H9 (cell line): ENCODE measurements around the gene ZFP62. TPM values are rescaled to one million over a fixed set of nuclear protein-coding genes. Genes with fewer than 3 reads are reported as not detected.

Experiments used
- DNase-seq: peaks from one replicate; pipeline ENCODE4 v3.0.0-alpha.2; 2017
- H2AFZ ChIP-seq: one replicate; pipeline ENCODE4 v1.6.1; 2013; ENCODE audit warnings: mild to moderate bottlenecking, low read length, control low read depth, moderate library complexity
- H2AK5ac ChIP-seq: 2 replicates; pipeline ENCODE4 v1.6.1; 2013; ENCODE audit warnings: low read length, control low read depth, mixed read lengths; ENCODE audit not compliant: insufficient read length
- H2BK120ac ChIP-seq: one replicate; pipeline ENCODE4 v1.6.1; 2013; ENCODE audit warnings: low read depth, mild to moderate bottlenecking, low read length, control low read depth, inconsistent platforms; ENCODE audit not compliant: poor library complexity, severe bottlenecking
- H2BK12ac ChIP-seq: 2 replicates; pipeline ENCODE4 v1.6.1; 2013; ENCODE audit warnings: low read length, control low read depth, mixed read lengths, low read depth; ENCODE audit not compliant: insufficient read length
- H2BK15ac ChIP-seq: 2 replicates; pipeline ENCODE4 v1.6.1; 2013; ENCODE audit warnings: low read depth, low read length, control low read depth
- H2BK20ac ChIP-seq: one replicate; pipeline ENCODE4 v1.6.1; 2013; ENCODE audit warnings: low read depth, mild to moderate bottlenecking, low read length, control low read depth, inconsistent platforms; ENCODE audit not compliant: poor library complexity, severe bottlenecking
- H2BK5ac ChIP-seq: 2 replicates; pipeline ENCODE4 v1.6.1; 2013; ENCODE audit warnings: low read length, control low read depth, mixed read lengths; ENCODE audit not compliant: insufficient read length
- H3K14ac ChIP-seq: 2 replicates; pipeline ENCODE4 v1.6.1; 2013; ENCODE audit warnings: low read length, control low read depth; ENCODE audit not compliant: insufficient read depth
- H3K18ac ChIP-seq: 2 replicates; pipeline ENCODE4 v1.6.1; 2013; ENCODE audit warnings: low read depth, mild to moderate bottlenecking, mixed read lengths, low read length, control low read depth; ENCODE audit not compliant: insufficient read length
- H3K23ac ChIP-seq: 2 replicates; pipeline ENCODE4 v1.6.1; 2013; ENCODE audit warnings: low read length, control low read depth, mixed read lengths, low read depth; ENCODE audit not compliant: insufficient read length
- H3K23me2 ChIP-seq: 2 replicates; pipeline ENCODE4 v1.6.1; 2013; ENCODE audit warnings: low read depth, mild to moderate bottlenecking, mixed read lengths, low read length, control low read depth; ENCODE audit not compliant: insufficient read length, poor library complexity, severe bottlenecking
- H3K27ac ChIP-seq: 2 replicates; pipeline ENCODE4 v1.5.1; 2013; ENCODE audit warnings: low read length, control low read depth, mixed read lengths, low read depth; ENCODE audit not compliant: insufficient read length
- H3K27me3 ChIP-seq: 2 replicates; pipeline ENCODE4 v1.6.1; 2013; ENCODE audit warnings: low read length, control low read depth, inconsistent platforms; ENCODE audit not compliant: insufficient read depth
- H3K4ac ChIP-seq: 2 replicates; pipeline ENCODE4 v1.6.1; 2013; ENCODE audit warnings: low read depth, mild to moderate bottlenecking, control low read depth, inconsistent platforms, low read length, moderate library complexity
- H3K4me1 ChIP-seq: 2 replicates; pipeline ENCODE4 v1.6.1; 2013; ENCODE audit warnings: low read length, control low read depth, inconsistent platforms; ENCODE audit not compliant: insufficient read depth
- H3K4me2 ChIP-seq: 2 replicates; pipeline ENCODE4 v1.6.1; 2013; ENCODE audit warnings: low read length, control low read depth, mixed read lengths; ENCODE audit not compliant: insufficient read length, insufficient read depth
- H3K56ac ChIP-seq: 2 replicates; pipeline ENCODE4 v1.6.1; 2013; ENCODE audit warnings: low read depth, mild to moderate bottlenecking, mixed read lengths, low read length, control low read depth; ENCODE audit not compliant: insufficient read length
- H3K79me1 ChIP-seq: 2 replicates; pipeline ENCODE4 v1.6.1; 2013; ENCODE audit warnings: low read depth, mild to moderate bottlenecking, moderate library complexity, low read length, control low read depth, inconsistent platforms; ENCODE audit not compliant: insufficient read depth, poor library complexity, severe bottlenecking
- H3K79me2 ChIP-seq: 2 replicates; pipeline ENCODE4 v1.6.1; 2013; ENCODE audit warnings: low read length, control low read depth, inconsistent platforms; ENCODE audit not compliant: insufficient read depth
- H3K9ac ChIP-seq: 2 replicates; pipeline ENCODE4 v1.6.1; 2013; ENCODE audit warnings: low read length, control low read depth, mixed read lengths; ENCODE audit not compliant: insufficient read length; ENCODE audit errors: extremely low read depth
- H3K9me3 ChIP-seq: one replicate; pipeline ENCODE4 v1.6.1; 2013; ENCODE audit warnings: low read depth, low read length, inconsistent platforms; ENCODE audit not compliant: control insufficient read depth
- H3T11ph ChIP-seq: one replicate; pipeline ENCODE4 v1.6.1; 2013; ENCODE audit warnings: mild to moderate bottlenecking, low read length, control low read depth, inconsistent platforms
- H4K20me1 ChIP-seq: one replicate; pipeline ENCODE4 v1.6.1; 2013; ENCODE audit not compliant: control insufficient read depth, insufficient read length, insufficient read depth
- H4K5ac ChIP-seq: 2 replicates; pipeline ENCODE4 v1.6.1; 2013; ENCODE audit warnings: low read depth, mild to moderate bottlenecking, mixed read lengths, low read length, control low read depth; ENCODE audit not compliant: insufficient read length
- H4K8ac ChIP-seq: replicated peaks from 2 replicates; pipeline ENCODE4 v1.6.1; 2013; ENCODE audit warnings: low read length, control low read depth, mixed read lengths, low read depth; ENCODE audit not compliant: insufficient read length
- H4K91ac ChIP-seq: 2 replicates; pipeline ENCODE4 v1.6.1; 2013; ENCODE audit warnings: low read depth, mild to moderate bottlenecking, moderate library complexity, mixed read lengths, low read length, control low read depth; ENCODE audit not compliant: insufficient read length
- H3K27ac Mint-ChIP-seq, 3 experiments: 2 replicates in 2 of 3; 3 replicates in 1 of 3; pipeline ENCODE4 v1.8.0; 2020 to 2021; ENCODE audit warnings: mixed read lengths in 3 of 3, mild to moderate bottlenecking in 1 of 3, moderate library complexity in 1 of 3
- H3K27me3 Mint-ChIP-seq: 2 replicates; pipeline ENCODE4 v1.8.0; 2021; ENCODE audit warnings: low read depth, mild to moderate bottlenecking, moderate library complexity, mixed read lengths
- H3K36me3 Mint-ChIP-seq, 3 experiments: 2 replicates in 2 of 3; 3 replicates in 1 of 3; pipeline ENCODE4 v1.8.0; 2020 to 2021; ENCODE audit warnings: low read depth in 3 of 3, mixed read lengths in 3 of 3; ENCODE audit not compliant: insufficient read depth in 1 of 3
- H3K4me1 Mint-ChIP-seq, 2 experiments: 2 replicates each; pipeline ENCODE4 v1.8.0; 2020; ENCODE audit warnings: mixed read lengths in 2 of 2
- H3K4me3 Mint-ChIP-seq, 2 experiments: 2 replicates in 1 of 2; 3 replicates in 1 of 2; pipeline ENCODE4 v1.8.0; 2020 to 2021; ENCODE audit warnings: mild to moderate bottlenecking in 2 of 2, mixed read lengths in 2 of 2, moderate library complexity in 1 of 2
- H3K9me3 Mint-ChIP-seq, 2 experiments: 2 replicates in 1 of 2; 3 replicates in 1 of 2; pipeline ENCODE4 v1.8.0; 2020; ENCODE audit warnings: mild to moderate bottlenecking in 2 of 2, mixed read lengths in 2 of 2, moderate library complexity in 1 of 2
- WGBS: extraction: QIAGEN DNeasy Blood & Tissue Kit; methylation state at CpG from one replicate; pipeline ENCODE4 v1.1.7; 2013; ENCODE audit warnings: missing lambda C conversion rate, low lambda C conversion rate, mixed read lengths; ENCODE audit not compliant: insufficient read length; ENCODE audit errors: extremely low coverage; 5-methylcytosine and 5-hydroxymethylcytosine counted together
- total RNA-seq: library from RNA; stranded (reverse); gene quantifications from 2 replicates; pipeline ENCODE4 v1.2.1, GENCODE V29; 2021
- TF ChIP-seq, protein P1 (sequence below): fragments of 200-600 bp; sonication (generic); conservative IDR thresholded peaks from 3 replicates; pipeline ENCODE4 v1.8.0; 2021; ENCODE audit warnings: antibody characterized with exemption, mild to moderate bottlenecking

ZFP62 gene
- total RNA-seq, 1 experiment from 2014 or later, result 16.2 TPM

DNA sequence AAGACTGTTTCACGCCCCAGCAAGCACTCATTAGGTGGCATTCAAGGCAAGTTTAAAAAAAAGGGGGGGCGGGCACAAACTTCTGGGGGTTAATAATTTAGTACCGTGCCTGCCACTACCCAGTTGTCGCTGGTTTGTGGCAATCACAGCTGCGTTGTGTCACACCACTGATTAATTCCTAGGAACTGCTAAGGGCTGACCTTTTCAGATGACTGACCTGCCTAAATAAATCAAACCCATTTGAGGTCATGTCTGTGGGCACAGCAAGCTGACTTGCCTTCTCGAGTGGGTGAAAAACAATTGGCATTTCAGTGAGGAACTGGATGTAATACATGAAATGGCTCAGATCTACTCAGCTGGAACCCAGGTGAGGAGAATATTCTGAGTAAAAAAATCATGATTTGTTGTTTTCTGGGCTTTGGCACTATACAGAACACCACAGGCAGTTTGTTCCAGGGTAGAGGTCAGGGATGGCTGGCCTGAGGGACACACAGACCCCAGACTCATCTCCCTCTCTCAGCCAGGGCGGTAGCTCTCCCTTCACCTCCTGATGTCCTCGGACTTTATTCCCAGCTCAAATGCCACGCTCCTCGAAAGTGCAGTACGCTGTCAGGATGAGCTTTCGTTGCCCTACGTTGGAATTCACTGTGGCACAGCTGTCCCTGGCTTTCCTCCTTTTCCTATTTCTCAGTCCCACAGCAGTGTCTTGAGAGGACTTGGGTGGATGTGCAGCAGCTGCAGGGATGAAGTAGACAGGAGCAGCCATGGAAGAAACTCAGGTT lies 43.0 kb downstream of the ZFP62 start:
- no peak overlapping the region for H2BK20ac ChIP-seq
- peaks cover 14% of the 10 kb centered on the region for H3K27me3 Mint-ChIP-seq
- peak overlapping the region; percentile 53 for H4K5ac ChIP-seq
- H3K9me3 Mint-ChIP-seq, result peaks cover 0 to 2% of the 10 kb centered on the region in 2 experiments; a peak in 1 of 5 replicates
- peak overlapping the region; percentile 95 for H4K8ac ChIP-seq
- H3K4ac ChIP-seq, result no peak overlapping the region
- no peak overlapping the region for H2AFZ ChIP-seq
- no peak overlapping the region for H4K91ac ChIP-seq
- H2BK5ac ChIP-seq, result no peak overlapping the region
- no peak overlapping the region for H3T11ph ChIP-seq
- no peak overlapping the region for H3K23ac ChIP-seq
- H3K4me1 Mint-ChIP-seq, result peaks cover 11 to 14% of the 10 kb centered on the region in 2 experiments
- H3K23me2 ChIP-seq, result no peaks in the 10 kb centered on the region
- no peaks in the 10 kb centered on the region for H3K36me3 Mint-ChIP-seq
- H4K20me1 ChIP-seq, result no peaks in the 10 kb centered on the region
- H3K79me1 ChIP-seq, result no peaks in the 10 kb centered on the region
- no peaks in the 10 kb centered on the region for H3K4me1 ChIP-seq
- peak overlapping the region; percentile 8 for H2BK12ac ChIP-seq
- H2AK5ac ChIP-seq, result no peak overlapping the region
- no CpG with 5 or more reads among the region's 13 CpGs for WGBS
- H3K9me3 ChIP-seq, result no peaks in the 10 kb centered on the region
- no peak overlapping the region for H3K18ac ChIP-seq
- H3K27me3 ChIP-seq, result no peaks in the 10 kb centered on the region
- H2BK120ac ChIP-seq, result no peak overlapping the region
- H3K14ac ChIP-seq, result no peak overlapping the region
- H3K4me2 ChIP-seq, result no peak overlapping the region
- H3K27ac ChIP-seq, result no peak overlapping the region
- TF ChIP-seq, protein P1, sequence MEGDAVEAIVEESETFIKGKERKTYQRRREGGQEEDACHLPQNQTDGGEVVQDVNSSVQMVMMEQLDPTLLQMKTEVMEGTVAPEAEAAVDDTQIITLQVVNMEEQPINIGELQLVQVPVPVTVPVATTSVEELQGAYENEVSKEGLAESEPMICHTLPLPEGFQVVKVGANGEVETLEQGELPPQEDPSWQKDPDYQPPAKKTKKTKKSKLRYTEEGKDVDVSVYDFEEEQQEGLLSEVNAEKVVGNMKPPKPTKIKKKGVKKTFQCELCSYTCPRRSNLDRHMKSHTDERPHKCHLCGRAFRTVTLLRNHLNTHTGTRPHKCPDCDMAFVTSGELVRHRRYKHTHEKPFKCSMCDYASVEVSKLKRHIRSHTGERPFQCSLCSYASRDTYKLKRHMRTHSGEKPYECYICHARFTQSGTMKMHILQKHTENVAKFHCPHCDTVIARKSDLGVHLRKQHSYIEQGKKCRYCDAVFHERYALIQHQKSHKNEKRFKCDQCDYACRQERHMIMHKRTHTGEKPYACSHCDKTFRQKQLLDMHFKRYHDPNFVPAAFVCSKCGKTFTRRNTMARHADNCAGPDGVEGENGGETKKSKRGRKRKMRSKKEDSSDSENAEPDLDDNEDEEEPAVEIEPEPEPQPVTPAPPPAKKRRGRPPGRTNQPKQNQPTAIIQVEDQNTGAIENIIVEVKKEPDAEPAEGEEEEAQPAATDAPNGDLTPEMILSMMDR, result no peak
- no peak overlapping the region for H3K27ac Mint-ChIP-seq
- H3K4me3 Mint-ChIP-seq, result no peak overlapping the region
- no peaks in the 10 kb centered on the region for H3K79me2 ChIP-seq
- DNase-seq, result no peak
- no peak overlapping the region for H3K56ac ChIP-seq
- H2BK15ac ChIP-seq, result no peak overlapping the region
- H3K9ac ChIP-seq, result no peak overlapping the region
